ENCODE measurements around the gene ADARB2. TPM values are rescaled to one million over a fixed set of nuclear protein-coding genes. Genes with fewer than 3 reads are reported as not detected.

ADARB2 gene
- total RNA-seq, 4 donors from 2014 or later, result 8.4 to 23.2 (median 19.6) TPM

DNA sequence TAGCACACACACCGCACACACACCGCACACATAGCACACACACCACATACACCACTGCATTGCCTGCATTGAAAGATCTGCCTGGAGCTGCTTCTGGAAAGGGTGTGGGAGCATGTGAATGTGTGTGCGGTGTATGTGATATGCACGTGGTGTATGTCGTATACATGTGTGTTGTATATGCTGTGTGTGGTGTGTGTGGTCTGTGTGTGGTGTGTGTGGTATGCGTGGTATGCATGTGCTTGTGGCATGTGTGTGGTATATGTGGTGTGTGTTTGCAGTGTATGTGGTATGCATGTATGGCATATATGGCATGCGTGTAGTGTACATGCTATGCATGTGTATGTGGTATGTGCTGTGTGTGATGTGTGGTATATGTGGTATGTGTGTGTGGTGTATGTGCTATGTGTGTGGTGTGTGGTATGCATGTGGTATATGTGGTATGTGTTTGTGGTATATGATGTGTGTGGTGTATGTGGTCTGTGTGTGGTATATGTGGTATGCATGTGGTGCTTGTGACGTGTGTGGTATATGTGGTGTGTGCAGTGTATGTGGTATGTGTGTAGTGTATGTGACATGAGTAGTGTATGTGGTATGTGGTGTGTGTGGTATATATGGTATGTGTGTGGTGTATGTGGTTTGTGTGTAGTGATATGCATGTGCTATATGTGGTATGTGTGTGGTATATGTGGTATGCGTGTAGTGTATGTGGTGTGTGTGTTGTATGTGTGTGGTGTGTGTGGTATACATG lies 505.0 kb downstream of the ADARB2 start:
- Histone ChIP-seq H3K4me3 (no peak overlapping the region), H3K9me3 (no peaks in the 10 kb centered on the region), H3K27me3 (no peaks in the 10 kb centered on the region), H3K36me3 (no peaks in the 10 kb centered on the region), H3K27ac (no peak overlapping the region), H3K4me1 (no peaks in the 10 kb centered on the region)
- no peak for DNase-seq (ENCODE audit: low spot score in 2 of 2)
- WGBS, 2 donors, result 97% methylated on average over 9 of the region's 9 CpGs
- TF ChIP-seq EP300 (IDR thresholded peaks at IDR 0.05) (no peak), POLR2A (IDR thresholded peaks at IDR 0.05) (no peak)
- TF ChIP-seq, protein P1, sequence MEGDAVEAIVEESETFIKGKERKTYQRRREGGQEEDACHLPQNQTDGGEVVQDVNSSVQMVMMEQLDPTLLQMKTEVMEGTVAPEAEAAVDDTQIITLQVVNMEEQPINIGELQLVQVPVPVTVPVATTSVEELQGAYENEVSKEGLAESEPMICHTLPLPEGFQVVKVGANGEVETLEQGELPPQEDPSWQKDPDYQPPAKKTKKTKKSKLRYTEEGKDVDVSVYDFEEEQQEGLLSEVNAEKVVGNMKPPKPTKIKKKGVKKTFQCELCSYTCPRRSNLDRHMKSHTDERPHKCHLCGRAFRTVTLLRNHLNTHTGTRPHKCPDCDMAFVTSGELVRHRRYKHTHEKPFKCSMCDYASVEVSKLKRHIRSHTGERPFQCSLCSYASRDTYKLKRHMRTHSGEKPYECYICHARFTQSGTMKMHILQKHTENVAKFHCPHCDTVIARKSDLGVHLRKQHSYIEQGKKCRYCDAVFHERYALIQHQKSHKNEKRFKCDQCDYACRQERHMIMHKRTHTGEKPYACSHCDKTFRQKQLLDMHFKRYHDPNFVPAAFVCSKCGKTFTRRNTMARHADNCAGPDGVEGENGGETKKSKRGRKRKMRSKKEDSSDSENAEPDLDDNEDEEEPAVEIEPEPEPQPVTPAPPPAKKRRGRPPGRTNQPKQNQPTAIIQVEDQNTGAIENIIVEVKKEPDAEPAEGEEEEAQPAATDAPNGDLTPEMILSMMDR (IDR thresholded peaks at IDR 0.05), result no peak

DNA sequence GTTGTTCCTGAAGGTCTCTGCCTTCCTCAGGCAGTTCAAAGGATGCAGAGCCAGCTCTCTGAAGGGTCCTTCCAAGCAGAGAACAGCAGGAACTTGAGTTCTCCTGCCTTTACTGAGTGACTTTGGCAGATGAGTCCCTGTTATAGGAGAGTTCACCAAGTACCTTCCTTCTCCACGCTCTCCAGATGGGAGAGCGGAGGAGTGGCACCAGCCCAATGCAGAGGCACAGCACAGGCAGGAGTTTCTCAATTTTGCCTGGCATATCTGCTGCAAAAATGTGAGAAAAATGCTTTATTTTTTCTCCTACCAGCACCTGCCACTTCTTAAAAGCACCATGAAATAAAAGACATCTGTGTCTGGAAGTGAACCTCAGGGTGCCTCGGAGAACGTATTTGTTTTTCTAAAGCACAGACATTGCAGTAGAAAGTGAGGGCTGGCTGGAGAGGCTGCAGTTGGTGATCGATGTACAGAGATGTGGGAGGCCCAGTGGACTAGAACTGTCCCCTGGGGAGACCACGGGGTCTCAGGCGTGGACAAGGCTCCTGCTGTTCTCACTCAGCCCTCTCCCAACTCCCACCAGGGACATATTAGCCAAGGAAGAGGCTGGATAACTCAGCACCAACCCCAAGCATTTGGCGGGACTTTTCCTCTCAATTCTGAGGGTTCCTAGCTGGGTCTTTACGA lies 506.6 kb downstream of the ADARB2 start:
- Histone ChIP-seq H3K27me3 (no peaks in the 10 kb centered on the region), H3K9me3 (no peaks in the 10 kb centered on the region), H3K27ac (no peak overlapping the region), H3K4me3 (no peak overlapping the region), H3K36me3 (no peaks in the 10 kb centered on the region), H3K4me1 (no peaks in the 10 kb centered on the region)
- TF ChIP-seq POLR2A (IDR thresholded peaks at IDR 0.05), result no peak
- no peak for TF ChIP-seq EP300 (IDR thresholded peaks at IDR 0.05)
- TF ChIP-seq, protein P1 (IDR thresholded peaks at IDR 0.05), result no peak
- 66 to 68% methylated on average over 9 of the region's 9 CpGs for WGBS, 2 donors
- no peak for DNase-seq (ENCODE audit: low spot score in 2 of 2)

DNA sequence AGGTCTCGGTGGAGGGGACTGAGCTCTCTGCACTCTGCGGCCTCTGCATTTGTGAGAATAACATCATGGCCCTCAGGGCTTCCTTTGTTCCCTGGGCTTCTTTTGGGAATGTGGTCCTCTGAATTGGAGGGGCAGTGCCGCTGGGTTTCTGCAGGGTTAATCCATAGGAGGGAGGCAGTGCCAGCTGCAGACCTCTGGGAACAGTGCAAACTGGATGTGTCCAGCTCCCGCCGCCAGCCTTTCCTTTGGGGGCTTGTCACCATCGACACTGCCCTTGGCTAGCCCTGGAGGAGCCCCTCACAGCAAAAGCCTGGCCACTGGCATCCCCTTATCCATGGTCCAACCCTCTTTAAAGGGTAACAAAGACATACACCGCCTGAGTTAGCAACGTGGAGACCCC lies 507.2 kb downstream of the ADARB2 start:
- no peak for DNase-seq (ENCODE audit: low spot score in 2 of 2)
- Histone ChIP-seq H3K4me3 (no peak overlapping the region), H3K4me1 (no peaks in the 10 kb centered on the region), H3K27me3 (no peaks in the 10 kb centered on the region), H3K36me3 (no peaks in the 10 kb centered on the region), H3K9me3 (no peaks in the 10 kb centered on the region), H3K27ac (no peak overlapping the region)
- WGBS, 2 donors, result 56 to 59% methylated on average over 4 to 8 of the region's 8 CpGs
- TF ChIP-seq, protein P1 (IDR thresholded peaks at IDR 0.05), result no peak
- TF ChIP-seq POLR2A (IDR thresholded peaks at IDR 0.05) (no peak), EP300 (IDR thresholded peaks at IDR 0.05) (no peak)

DNA sequence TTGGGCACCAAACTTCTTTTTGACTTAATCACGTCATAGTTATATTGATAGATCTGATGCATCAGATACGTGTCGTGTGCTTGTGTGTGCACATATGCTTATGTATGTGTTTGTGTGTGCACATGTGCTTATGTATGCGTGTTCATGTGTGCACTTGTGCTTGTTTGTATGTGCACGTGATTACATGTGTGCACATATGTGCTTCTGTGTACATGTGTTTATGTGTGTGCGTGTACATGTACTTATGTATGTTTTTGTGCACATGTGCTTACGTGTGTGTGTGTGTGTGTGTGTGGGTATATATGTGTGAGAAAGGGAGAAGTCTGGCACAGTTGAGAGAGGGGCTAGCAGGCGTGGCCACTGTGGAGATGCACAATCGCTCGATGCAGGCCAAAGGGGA lies 507.8 kb downstream of the ADARB2 start:
- no peak overlapping the region for H3K4me3 ChIP-seq
- TF ChIP-seq POLR2A (IDR thresholded peaks at IDR 0.05), result no peak
- TF ChIP-seq, protein P1 (IDR thresholded peaks at IDR 0.05), result no peak
- no peak for TF ChIP-seq EP300 (IDR thresholded peaks at IDR 0.05)
- DNase-seq (ENCODE audit: low spot score in 2 of 2), result no peak
- H3K27ac ChIP-seq, result no peak overlapping the region
- no peaks in the 10 kb centered on the region for H3K4me1 ChIP-seq
- no peaks in the 10 kb centered on the region for H3K27me3 ChIP-seq
- WGBS, 2 donors, result 83 to 91% methylated on average over 10 of the region's 10 CpGs
- H3K9me3 ChIP-seq, result no peaks in the 10 kb centered on the region
- H3K36me3 ChIP-seq, result no peaks in the 10 kb centered on the region

DNA sequence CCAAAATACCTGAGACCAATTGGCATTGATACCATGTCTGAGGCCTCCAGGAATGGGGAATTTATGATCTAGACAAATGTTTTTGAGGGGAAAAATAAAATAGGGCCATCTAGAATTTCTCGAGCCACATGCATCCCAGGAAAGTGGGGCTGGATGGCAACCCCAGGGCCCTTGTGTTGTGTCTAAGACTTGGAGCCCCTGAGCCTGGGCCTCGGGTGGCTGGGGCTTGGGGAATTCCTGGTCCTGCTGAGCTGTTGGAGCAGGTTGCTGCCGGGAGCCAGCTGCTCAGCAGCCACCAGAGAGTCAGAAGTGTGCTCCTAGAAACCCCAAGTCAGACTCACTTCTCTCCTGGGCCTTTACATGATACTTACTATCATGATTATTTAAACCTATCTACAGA lies 508.2 kb downstream of the ADARB2 start:
- H3K4me3 ChIP-seq, result no peak overlapping the region
- H3K36me3 ChIP-seq, result no peaks in the 10 kb centered on the region
- no peak overlapping the region for H3K27ac ChIP-seq
- no peak for DNase-seq (ENCODE audit: low spot score in 2 of 2)
- no peaks in the 10 kb centered on the region for H3K27me3 ChIP-seq
- no peaks in the 10 kb centered on the region for H3K9me3 ChIP-seq
- TF ChIP-seq, protein P1 (IDR thresholded peaks at IDR 0.05), result no peak
- TF ChIP-seq POLR2A (IDR thresholded peaks at IDR 0.05) (no peak), EP300 (IDR thresholded peaks at IDR 0.05) (no peak)
- no peaks in the 10 kb centered on the region for H3K4me1 ChIP-seq
- 65 to 69% methylated on average over 3 of the region's 3 CpGs for WGBS, 2 donors
